ENCODE results near the gene CELA2A. TPM values are rescaled to one million over a fixed set of nuclear protein-coding genes. Genes with fewer than 3 reads are reported as not detected.

Gene CELA2A
- polyA plus RNA-seq, 1 of the 3 experiments (the other 2 are of a cell fraction): not detected

GRCh38 chr1:15412843-15413242 is 43.7 kb upstream of the CELA2A start:
- no peak for DNase-seq
- H3K79me2 ChIP-seq (ENCODE audit: insufficient read depth): peaks cover 70% of the 10 kb centered on the region
- TF ChIP-seq MAX (IDR thresholded peaks at IDR 0.05; ENCODE audit: low read depth) (no peak), USF1 (IDR thresholded peaks at IDR 0.05; ENCODE audit: borderline replicate concordance, low read depth) (no peak), EP300 (IDR thresholded peaks at IDR 0.05; ENCODE audit: borderline replicate concordance in 1 of 2, low read depth in 1 of 2, low read length in 1 of 2) (no peak), RAD21 (IDR thresholded peaks at IDR 0.05; ENCODE audit: low read length) (no peak), JUND (IDR thresholded peaks at IDR 0.05) (no peak), CHD2 (IDR thresholded peaks at IDR 0.05; ENCODE audit: low read length, partially characterized antibody) (no peak), FOXM1 (IDR thresholded peaks at IDR 0.05; ENCODE audit: low read depth) (no peak), MEF2A (IDR thresholded peaks at IDR 0.05; ENCODE audit: borderline replicate concordance, low read depth) (no peak), USF2 (IDR thresholded peaks at IDR 0.05; ENCODE audit: borderline replicate concordance, low read depth, low read length) (no peak)
- H3K27me3 ChIP-seq (ENCODE audit: insufficient read depth): no peaks in the 10 kb centered on the region
- H3K9me2 ChIP-seq: no peaks in the 10 kb centered on the region
- no peak overlapping the region for H3K27ac ChIP-seq (ENCODE audit: low read depth in 2 of 2, low read length in 1 of 2)
- H3F3A ChIP-seq (replicated peaks; ENCODE audit: insufficient read depth): peaks cover 41% of the 10 kb centered on the region
- H3K4me2 ChIP-seq: peak overlapping the region; percentile 96
- POLR2A ChIA-PET: no interaction called here
- CTCF ChIA-PET: interaction anchor here (1.5 to 3.7 kb wide), 3 partner anchors 9 to 89 kb away, joined by 6 to 35 read pairs (median 14); no protein-coding TSS in a partner anchor
- H3K9ac ChIP-seq: no peak overlapping the region
- 97% methylated on average over 8 of the region's 11 CpGs for WGBS (ENCODE audit: low lambda C conversion rate)
- H2AFZ ChIP-seq (ENCODE audit: low read depth): no peak overlapping the region
- no peaks in the 10 kb centered on the region for H3K9me3 ChIP-seq
- peaks cover 31% of the 10 kb centered on the region for H4K20me1 ChIP-seq (ENCODE audit: insufficient read depth)
- H3K36me3 ChIP-seq (replicated peaks in 1 of 2; ENCODE audit: control insufficient read depth in 1 of 2, insufficient read depth in 2 of 2, low read length in 1 of 2): peaks cover 0 to 4% of the 10 kb centered on the region in 2 experiments
- peaks cover 35 to 36% of the 10 kb centered on the region in 2 experiments; a peak in 3 of 4 replicates for H3K4me1 ChIP-seq (ENCODE audit: control insufficient read depth in 1 of 2, insufficient read depth in 2 of 2, low read depth in 1 of 2, low read length in 1 of 2)
- H3K4me3 ChIP-seq (ENCODE audit: low read depth in 2 of 2, low read length in 1 of 2): no peak overlapping the region

- Histone ChIP-seq H3K4me1 (ENCODE audit: control insufficient read depth in 1 of 2, insufficient read depth in 2 of 2, low read depth in 1 of 2, low read length in 1 of 2) (peaks cover 31 to 35% of the 10 kb centered on the region in 2 experiments; a peak in 3 of 4 replicates), H3K27ac (ENCODE audit: low read depth in 2 of 2, low read length in 1 of 2) (no peak overlapping the region), H3K4me3 (ENCODE audit: low read depth in 2 of 2, low read length in 1 of 2) (no peak overlapping the region), H3F3A (replicated peaks; ENCODE audit: insufficient read depth) (peaks cover 31% of the 10 kb centered on the region), H3K9me3 (no peaks in the 10 kb centered on the region), H4K20me1 (ENCODE audit: insufficient read depth) (peaks cover 34% of the 10 kb centered on the region), H3K27me3 (ENCODE audit: insufficient read depth) (no peaks in the 10 kb centered on the region), H3K79me2 (ENCODE audit: insufficient read depth) (peaks cover 78% of the 10 kb centered on the region), H3K4me2 (no peak overlapping the region), H3K9me2 (no peaks in the 10 kb centered on the region), H2AFZ (ENCODE audit: low read depth) (no peak overlapping the region), H3K36me3 (replicated peaks in 1 of 2; ENCODE audit: control insufficient read depth in 1 of 2, insufficient read depth in 2 of 2, low read length in 1 of 2) (peaks cover 0 to 4% of the 10 kb centered on the region in 2 experiments), H3K9ac (no peak overlapping the region)
- no peak for DNase-seq
- ChIA-PET CTCF (interaction anchor here (0.5 to 1.5 kb wide), 3 partner anchors 10 to 90 kb away, joined by 3 to 8 read pairs (median 3); no protein-coding TSS in a partner anchor), POLR2A (no interaction called here)
- 89% methylated on average over 15 of the region's 20 CpGs for WGBS (ENCODE audit: low lambda C conversion rate)
- TF ChIP-seq REST (IDR thresholded peaks at IDR 0.05; ENCODE audit: low read depth, low read length) (no peak), ELF1 (IDR thresholded peaks at IDR 0.05) (no peak), GABPA (IDR thresholded peaks at IDR 0.05; ENCODE audit: low read depth) (no peak), USF1 (IDR thresholded peaks at IDR 0.05; ENCODE audit: borderline replicate concordance, low read depth) (no peak), MAX (IDR thresholded peaks at IDR 0.05; ENCODE audit: low read depth) (no peak), YY1 (IDR thresholded peaks at IDR 0.05; ENCODE audit: low read depth) (no peak), SMC3 (IDR thresholded peaks at IDR 0.05; ENCODE audit: low read depth, low read length) (no peak), FOXJ3 (CRISPR knock-in tag; IDR thresholded peaks at IDR 0.05) (no peak), CTCF (IDR thresholded peaks at IDR 0.05) (no peak), RXRA (IDR thresholded peaks at IDR 0.05; ENCODE audit: borderline replicate concordance, low read depth) (no peak)
Observed at GRCh38 chr1:15413563-15414444, 42.7 kb upstream of the CELA2A start.

All from SK-N-SH (cell line).